GM23338 (cell line): ENCODE results near the gene RPL29. TPM values are rescaled to one million over a fixed set of nuclear protein-coding genes. Genes with fewer than 3 reads are reported as not detected.

Experiments
- ATAC-seq: fragments of 200-7000 bp; cut with Tn5 transposase; 3 replicates; pipeline ENCODE4 v1.9.1; 2020
- DNase-seq: peaks from one replicate; pipeline ENCODE4 v3.0.0-alpha.2; 2015; ENCODE audit warnings: low spot score
- H2AFZ ChIP-seq: fragments of 200-600 bp; sonication (generic); 2 replicates; pipeline ENCODE4 v1.8.0; 2016; ENCODE audit warnings: antibody characterized with exemption, mild to moderate bottlenecking, moderate library complexity
- H3F3A ChIP-seq: fragments of 200-600 bp; sonication (generic); replicated peaks from 2 replicates; pipeline ENCODE4 v1.8.0; 2017; ENCODE audit warnings: antibody characterized with exemption, mixed run types, low read depth
- H3K27ac ChIP-seq: fragments of 200-600 bp; sonication (generic); 2 replicates; pipeline ENCODE4 v1.6.1; 2016; ENCODE audit warnings: low read depth
- H3K27me3 ChIP-seq: fragments of 200-600 bp; sonication (generic); 2 replicates; pipeline ENCODE4 v1.8.0; 2016; ENCODE audit warnings: mild to moderate bottlenecking, mixed run types, moderate library complexity; ENCODE audit not compliant: insufficient read depth
- H3K36me3 ChIP-seq: fragments of 200-600 bp; sonication (generic); 2 replicates; pipeline ENCODE4 v1.8.0; 2016; ENCODE audit warnings: mild to moderate bottlenecking; ENCODE audit not compliant: insufficient read depth
- H3K4me1 ChIP-seq: fragments of 200-600 bp; sonication (generic); 2 replicates; pipeline ENCODE4 v1.8.0; 2016; ENCODE audit warnings: mild to moderate bottlenecking, moderate library complexity; ENCODE audit not compliant: insufficient read depth
- H3K4me2 ChIP-seq: fragments of 200-600 bp; sonication (generic); 2 replicates; pipeline ENCODE4 v1.7.1; 2017; ENCODE audit warnings: mixed run types
- H3K4me3 ChIP-seq: fragments of 200-600 bp; sonication (generic); 2 replicates; pipeline ENCODE4 v1.6.1; 2016; ENCODE audit warnings: mixed run types
- H3K79me2 ChIP-seq: fragments of 200-600 bp; sonication (generic); replicated peaks from 2 replicates; pipeline ENCODE4 v1.8.0; 2017; ENCODE audit warnings: mild to moderate bottlenecking; ENCODE audit not compliant: insufficient read depth
- H3K9me2 ChIP-seq: fragments of 200-600 bp; sonication (generic); 2 replicates; pipeline ENCODE4 v1.8.0; 2017; ENCODE audit not compliant: insufficient read depth
- H4K20me1 ChIP-seq: fragments of 200-600 bp; sonication (generic); replicated peaks from 2 replicates; pipeline ENCODE4 v1.8.0; 2017; ENCODE audit warnings: mild to moderate bottlenecking; ENCODE audit not compliant: insufficient read depth
- H3K27ac Mint-ChIP-seq: 2 replicates; pipeline ENCODE4 v1.8.0; 2020; ENCODE audit warnings: inconsistent platforms, mild to moderate bottlenecking, moderate library complexity, mixed read lengths
- H3K27me3 Mint-ChIP-seq: 3 replicates; pipeline ENCODE4 v1.8.0; 2022; ENCODE audit warnings: low read depth, mild to moderate bottlenecking, moderate library complexity, mixed read lengths, inconsistent platforms; ENCODE audit not compliant: insufficient read depth, poor library complexity
- H3K36me3 Mint-ChIP-seq: 3 replicates; pipeline ENCODE4 v1.8.0; 2021; ENCODE audit warnings: low read depth, mild to moderate bottlenecking, inconsistent platforms, moderate library complexity, mixed read lengths
- H3K4me1 Mint-ChIP-seq: 3 replicates; pipeline ENCODE4 v1.8.0; 2020; ENCODE audit warnings: mild to moderate bottlenecking, inconsistent platforms, mixed read lengths
- H3K4me3 Mint-ChIP-seq: 3 replicates; pipeline ENCODE4 v1.8.0; 2021; ENCODE audit warnings: moderate library complexity, mild to moderate bottlenecking, inconsistent platforms, mixed read lengths
- H3K9me3 Mint-ChIP-seq: 3 replicates; pipeline ENCODE4 v1.8.0; 2020; ENCODE audit warnings: moderate library complexity, mild to moderate bottlenecking, inconsistent platforms, mixed read lengths
- CREB1 ChIP-seq: fragments of 250-450 bp; sonication (Bioruptor Pico); IDR thresholded peaks from 2 replicates; pipeline ENCODE4 v1.5.0; 2020; ENCODE audit warnings: low read depth, mild to moderate bottlenecking, moderate library complexity
- CTCF ChIP-seq, 2 experiments: fragments of 200-600 bp in 1 of 2; sonication (generic) in 1 of 2; conservative IDR thresholded peaks; 2 replicates each; pipeline versions ENCODE4 v1.5.1 to v1.6.1; 2016 to 2017; ENCODE audit warnings: antibody characterized with exemption in 2 of 2, low read depth in 2 of 2, mild to moderate bottlenecking in 2 of 2, moderate library complexity in 1 of 2
- EZH2 ChIP-seq: fragments of 200-600 bp; sonication (generic); IDR thresholded peaks from one replicate; pipeline ENCODE4 v1.8.0; 2017; ENCODE audit warnings: antibody characterized with exemption, mild to moderate bottlenecking, low read depth; ENCODE audit not compliant: unreplicated experiment
- EZH2phosphoT487 ChIP-seq: fragments of 200-600 bp; sonication (generic); IDR thresholded peaks from one replicate; pipeline ENCODE4 v1.8.1; 2018; ENCODE audit warnings: antibody characterized with exemption; ENCODE audit not compliant: unreplicated experiment
- JUNB ChIP-seq: IDR thresholded peaks from one replicate; pipeline ENCODE4 v1.6.1; 2016; ENCODE audit warnings: antibody characterized with exemption; ENCODE audit not compliant: unreplicated experiment
- NANOG ChIP-seq: IDR thresholded peaks from 2 replicates; pipeline ENCODE4 v1.6.1; 2016; ENCODE audit warnings: antibody characterized with exemption, borderline replicate concordance
- POLR2AphosphoS5 ChIP-seq: IDR thresholded peaks from 2 replicates; pipeline ENCODE4 v1.6.1; 2016; ENCODE audit warnings: antibody characterized with exemption, low read depth
- STAT1 ChIP-seq: IDR thresholded peaks from one replicate; pipeline ENCODE4 v1.6.1; 2016; ENCODE audit warnings: antibody characterized with exemption; ENCODE audit not compliant: unreplicated experiment
- ZNF114 ChIP-seq: fragments of 250-450 bp; sonication (Bioruptor Pico); IDR thresholded peaks from 2 replicates; pipeline ENCODE4 v1.5.0; 2020; ENCODE audit warnings: mild to moderate bottlenecking, moderate library complexity
- ZNF331 ChIP-seq: fragments of 250-450 bp; sonication (Bioruptor Pico); IDR thresholded peaks from 2 replicates; pipeline ENCODE4 v1.5.0; 2020; ENCODE audit warnings: low read depth, mild to moderate bottlenecking, moderate library complexity
- polyA plus RNA-seq: library from polyadenylated mRNA; unstranded; fragments of >200 nt; fragmentation: Nextera tagmentation; extraction: Ambion mirVana; gene quantifications from 2 replicates; pipeline ENCODE4 v1.2.1, GENCODE V29; 2016
- total RNA-seq: library from RNA; depleted of rRNA; stranded (reverse); fragments of >200 nt; shearing (Covaris generic); gene quantifications from 2 replicates; pipeline ENCODE4 v1.2.3, GENCODE V29; 2014
- TF ChIP-seq, protein P1 (sequence below): IDR thresholded peaks from one replicate; pipeline ENCODE4 v1.6.1; 2018; ENCODE audit warnings: antibody characterized with exemption; ENCODE audit not compliant: unreplicated experiment
- TF ChIP-seq, protein P2 (sequence below): fragments of 250-450 bp; sonication (Bioruptor Pico); IDR thresholded peaks from 2 replicates; pipeline ENCODE4 v1.5.0; 2020; ENCODE audit warnings: mild to moderate bottlenecking, moderate library complexity
- TF ChIP-seq, protein P3 (sequence below): IDR thresholded peaks from 2 replicates; pipeline ENCODE4 v1.6.1; 2016; ENCODE audit warnings: antibody characterized with exemption

The RPL29 gene
- total and polyA plus RNA-seq, 2 experiments from 2014 or later = 1,471 to 1,864 TPM

- peaks cover 36% of the 10 kb centered on the region for H3K27me3 Mint-ChIP-seq
- Histone ChIP-seq H4K20me1 (no peaks in the 10 kb centered on the region), H3K4me2 (no peak overlapping the region), H2AFZ (no peak overlapping the region), H3K79me2 (no peaks in the 10 kb centered on the region), H3F3A (peaks cover 13% of the 10 kb centered on the region; the same call in 1 of the 2 replicates), H3K4me3 (no peak overlapping the region), H3K36me3 (no peaks in the 10 kb centered on the region), H3K9me2 (no peaks in the 10 kb centered on the region), H3K4me1 (peaks cover 33% of the 10 kb centered on the region), H3K27ac (no peak overlapping the region), H3K27me3 (peaks cover 9% of the 10 kb centered on the region; the same call in 1 of the 2 replicates)
- DNase-seq (no peak), ATAC-seq (no peak)
- H3K4me1 Mint-ChIP-seq = peaks cover 46% of the 10 kb centered on the region
- H3K4me3 Mint-ChIP-seq = no peak overlapping the region
- no peaks in the 10 kb centered on the region; the same call in 2 of the 3 replicates for H3K9me3 Mint-ChIP-seq
- H3K27ac Mint-ChIP-seq = no peak overlapping the region
- peaks cover 7% of the 10 kb centered on the region; the same call in 1 of the 3 replicates for H3K36me3 Mint-ChIP-seq
- TF ChIP-seq EZH2 = no peak
- TF ChIP-seq, protein P1, sequence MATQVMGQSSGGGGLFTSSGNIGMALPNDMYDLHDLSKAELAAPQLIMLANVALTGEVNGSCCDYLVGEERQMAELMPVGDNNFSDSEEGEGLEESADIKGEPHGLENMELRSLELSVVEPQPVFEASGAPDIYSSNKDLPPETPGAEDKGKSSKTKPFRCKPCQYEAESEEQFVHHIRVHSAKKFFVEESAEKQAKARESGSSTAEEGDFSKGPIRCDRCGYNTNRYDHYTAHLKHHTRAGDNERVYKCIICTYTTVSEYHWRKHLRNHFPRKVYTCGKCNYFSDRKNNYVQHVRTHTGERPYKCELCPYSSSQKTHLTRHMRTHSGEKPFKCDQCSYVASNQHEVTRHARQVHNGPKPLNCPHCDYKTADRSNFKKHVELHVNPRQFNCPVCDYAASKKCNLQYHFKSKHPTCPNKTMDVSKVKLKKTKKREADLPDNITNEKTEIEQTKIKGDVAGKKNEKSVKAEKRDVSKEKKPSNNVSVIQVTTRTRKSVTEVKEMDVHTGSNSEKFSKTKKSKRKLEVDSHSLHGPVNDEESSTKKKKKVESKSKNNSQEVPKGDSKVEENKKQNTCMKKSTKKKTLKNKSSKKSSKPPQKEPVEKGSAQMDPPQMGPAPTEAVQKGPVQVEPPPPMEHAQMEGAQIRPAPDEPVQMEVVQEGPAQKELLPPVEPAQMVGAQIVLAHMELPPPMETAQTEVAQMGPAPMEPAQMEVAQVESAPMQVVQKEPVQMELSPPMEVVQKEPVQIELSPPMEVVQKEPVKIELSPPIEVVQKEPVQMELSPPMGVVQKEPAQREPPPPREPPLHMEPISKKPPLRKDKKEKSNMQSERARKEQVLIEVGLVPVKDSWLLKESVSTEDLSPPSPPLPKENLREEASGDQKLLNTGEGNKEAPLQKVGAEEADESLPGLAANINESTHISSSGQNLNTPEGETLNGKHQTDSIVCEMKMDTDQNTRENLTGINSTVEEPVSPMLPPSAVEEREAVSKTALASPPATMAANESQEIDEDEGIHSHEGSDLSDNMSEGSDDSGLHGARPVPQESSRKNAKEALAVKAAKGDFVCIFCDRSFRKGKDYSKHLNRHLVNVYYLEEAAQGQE = no peak
- no peak for TF ChIP-seq NANOG
- TF ChIP-seq CREB1 = no peak
- no peak for TF ChIP-seq ZNF114
- no peak for TF ChIP-seq POLR2AphosphoS5
- TF ChIP-seq STAT1 = no peak
- no peak for TF ChIP-seq CTCF (conservative IDR thresholded peaks at IDR 0.05; ENCODE audit: low read depth in 2 of 2)
- no peak for TF ChIP-seq ZNF331 (CRISPR knock-in tag)
- TF ChIP-seq, protein P2, sequence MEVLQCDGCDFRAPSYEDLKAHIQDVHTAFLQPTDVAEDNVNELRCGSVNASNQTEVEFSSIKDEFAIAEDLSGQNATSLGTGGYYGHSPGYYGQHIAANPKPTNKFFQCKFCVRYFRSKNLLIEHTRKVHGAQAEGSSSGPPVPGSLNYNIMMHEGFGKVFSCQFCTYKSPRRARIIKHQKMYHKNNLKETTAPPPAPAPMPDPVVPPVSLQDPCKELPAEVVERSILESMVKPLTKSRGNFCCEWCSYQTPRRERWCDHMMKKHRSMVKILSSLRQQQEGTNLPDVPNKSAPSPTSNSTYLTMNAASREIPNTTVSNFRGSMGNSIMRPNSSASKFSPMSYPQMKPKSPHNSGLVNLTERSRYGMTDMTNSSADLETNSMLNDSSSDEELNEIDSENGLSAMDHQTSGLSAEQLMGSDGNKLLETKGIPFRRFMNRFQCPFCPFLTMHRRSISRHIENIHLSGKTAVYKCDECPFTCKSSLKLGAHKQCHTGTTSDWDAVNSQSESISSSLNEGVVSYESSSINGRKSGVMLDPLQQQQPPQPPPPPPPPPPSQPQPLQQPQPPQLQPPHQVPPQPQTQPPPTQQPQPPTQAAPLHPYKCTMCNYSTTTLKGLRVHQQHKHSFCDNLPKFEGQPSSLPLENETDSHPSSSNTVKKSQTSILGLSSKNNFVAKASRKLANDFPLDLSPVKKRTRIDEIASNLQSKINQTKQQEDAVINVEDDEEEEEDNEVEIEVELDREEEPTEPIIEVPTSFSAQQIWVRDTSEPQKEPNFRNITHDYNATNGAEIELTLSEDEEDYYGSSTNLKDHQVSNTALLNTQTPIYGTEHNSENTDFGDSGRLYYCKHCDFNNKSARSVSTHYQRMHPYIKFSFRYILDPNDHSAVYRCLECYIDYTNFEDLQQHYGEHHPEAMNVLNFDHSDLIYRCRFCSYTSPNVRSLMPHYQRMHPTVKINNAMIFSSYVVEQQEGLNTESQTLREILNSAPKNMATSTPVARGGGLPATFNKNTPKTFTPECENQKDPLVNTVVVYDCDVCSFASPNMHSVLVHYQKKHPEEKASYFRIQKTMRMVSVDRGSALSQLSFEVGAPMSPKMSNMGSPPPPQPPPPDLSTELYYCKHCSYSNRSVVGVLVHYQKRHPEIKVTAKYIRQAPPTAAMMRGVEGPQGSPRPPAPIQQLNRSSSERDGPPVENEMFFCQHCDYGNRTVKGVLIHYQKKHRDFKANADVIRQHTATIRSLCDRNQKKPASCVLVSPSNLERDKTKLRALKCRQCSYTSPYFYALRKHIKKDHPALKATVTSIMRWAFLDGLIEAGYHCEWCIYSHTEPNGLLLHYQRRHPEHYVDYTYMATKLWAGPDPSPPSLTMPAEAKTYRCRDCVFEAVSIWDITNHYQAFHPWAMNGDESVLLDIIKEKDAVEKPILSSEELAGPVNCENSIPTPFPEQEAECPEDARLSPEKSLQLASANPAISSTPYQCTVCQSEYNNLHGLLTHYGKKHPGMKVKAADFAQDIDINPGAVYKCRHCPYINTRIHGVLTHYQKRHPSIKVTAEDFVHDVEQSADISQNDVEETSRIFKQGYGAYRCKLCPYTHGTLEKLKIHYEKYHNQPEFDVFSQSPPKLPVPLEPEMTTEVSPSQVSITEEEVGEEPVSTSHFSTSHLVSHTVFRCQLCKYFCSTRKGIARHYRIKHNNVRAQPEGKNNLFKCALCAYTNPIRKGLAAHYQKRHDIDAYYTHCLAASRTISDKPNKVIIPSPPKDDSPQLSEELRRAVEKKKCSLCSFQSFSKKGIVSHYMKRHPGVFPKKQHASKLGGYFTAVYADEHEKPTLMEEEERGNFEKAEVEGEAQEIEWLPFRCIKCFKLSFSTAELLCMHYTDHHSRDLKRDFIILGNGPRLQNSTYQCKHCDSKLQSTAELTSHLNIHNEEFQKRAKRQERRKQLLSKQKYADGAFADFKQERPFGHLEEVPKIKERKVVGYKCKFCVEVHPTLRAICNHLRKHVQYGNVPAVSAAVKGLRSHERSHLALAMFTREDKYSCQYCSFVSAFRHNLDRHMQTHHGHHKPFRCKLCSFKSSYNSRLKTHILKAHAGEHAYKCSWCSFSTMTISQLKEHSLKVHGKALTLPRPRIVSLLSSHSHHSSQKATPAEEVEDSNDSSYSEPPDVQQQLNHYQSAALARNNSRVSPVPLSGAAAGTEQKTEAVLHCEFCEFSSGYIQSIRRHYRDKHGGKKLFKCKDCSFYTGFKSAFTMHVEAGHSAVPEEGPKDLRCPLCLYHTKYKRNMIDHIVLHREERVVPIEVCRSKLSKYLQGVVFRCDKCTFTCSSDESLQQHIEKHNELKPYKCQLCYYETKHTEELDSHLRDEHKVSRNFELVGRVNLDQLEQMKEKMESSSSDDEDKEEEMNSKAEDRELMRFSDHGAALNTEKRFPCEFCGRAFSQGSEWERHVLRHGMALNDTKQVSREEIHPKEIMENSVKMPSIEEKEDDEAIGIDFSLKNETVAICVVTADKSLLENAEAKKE = no peak
- TF ChIP-seq EZH2phosphoT487 = no peak
- TF ChIP-seq JUNB = no peak
- TF ChIP-seq, protein P3, sequence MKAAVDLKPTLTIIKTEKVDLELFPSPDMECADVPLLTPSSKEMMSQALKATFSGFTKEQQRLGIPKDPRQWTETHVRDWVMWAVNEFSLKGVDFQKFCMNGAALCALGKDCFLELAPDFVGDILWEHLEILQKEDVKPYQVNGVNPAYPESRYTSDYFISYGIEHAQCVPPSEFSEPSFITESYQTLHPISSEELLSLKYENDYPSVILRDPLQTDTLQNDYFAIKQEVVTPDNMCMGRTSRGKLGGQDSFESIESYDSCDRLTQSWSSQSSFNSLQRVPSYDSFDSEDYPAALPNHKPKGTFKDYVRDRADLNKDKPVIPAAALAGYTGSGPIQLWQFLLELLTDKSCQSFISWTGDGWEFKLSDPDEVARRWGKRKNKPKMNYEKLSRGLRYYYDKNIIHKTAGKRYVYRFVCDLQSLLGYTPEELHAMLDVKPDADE = no peak
Measured at GRCh38 chr3:51964521-51964920, 31.2 kb downstream of the RPL29 start.
